ENCODE results near the gene PPP2R5E.

GRCh38 chr14:63581491-63581890, 38.3 kb upstream of the PPP2R5E start:
- TF ChIP-seq EZH2 (IDR thresholded peaks at IDR 0.05; ENCODE audit: borderline replicate concordance, low read length) (no peak), CTCF (conservative IDR thresholded peaks at IDR 0.05 in 1 of 2, IDR thresholded peaks at IDR 0.05 in 1 of 2; ENCODE audit: extremely low read depth in 1 of 2, insufficient read depth in 1 of 2, low read depth in 1 of 2, low read length in 2 of 2) (no peak)
